ENCODE data around the gene DLEC1. TPM values are rescaled to one million over a fixed set of nuclear protein-coding genes. Genes with fewer than 3 reads are reported as not detected.
"Not testable (repeated sequence)": the region's sequence is repeated elsewhere in the genome, so short reads cannot be mapped to it uniquely, and the experiment has no call there.

Gene DLEC1
- total RNA-seq, 1 donor from 2014 or later, result 0.10 TPM

GRCh38 chr3:38064453-38064852, 25.4 kb downstream of the DLEC1 start:
- H3K27me3 Mint-ChIP-seq (ENCODE audit: insufficient read depth); intact Hi-C loops (cut with micrococcal nuclease); H3K9me3 Mint-ChIP-seq; H3K36me3 Mint-ChIP-seq (ENCODE audit: low read depth); H3K4me1 Mint-ChIP-seq (ENCODE audit: low read depth); DNase-seq (ENCODE audit: low spot score); H3K4me3 Mint-ChIP-seq; H3K27ac Mint-ChIP-seq: not testable (repeated sequence)

- DNase-seq (ENCODE audit: low spot score), result no peak
Observed at GRCh38 chr3:38067508-38068233, 28.7 kb downstream of the DLEC1 start.

GRCh38 chr3:38070013-38070412, 31.0 kb downstream of the DLEC1 start:
- intact Hi-C loops (cut with micrococcal nuclease), result no loop called here
- H3K27me3 Mint-ChIP-seq (ENCODE audit: insufficient read depth), result no peaks in the 10 kb centered on the region
- H3K36me3 Mint-ChIP-seq (ENCODE audit: low read depth), result no peaks in the 10 kb centered on the region
- no peaks in the 10 kb centered on the region for H3K9me3 Mint-ChIP-seq
- no peak for DNase-seq (ENCODE audit: low spot score)
- no peak overlapping the region for H3K4me3 Mint-ChIP-seq
- no peaks in the 10 kb centered on the region for H3K4me1 Mint-ChIP-seq (ENCODE audit: low read depth)
- no peak overlapping the region for H3K27ac Mint-ChIP-seq

More at GRCh38 chr3:38067508-38068233, 28.7 kb downstream of the DLEC1 start:
- H3K4me3 Mint-ChIP-seq, result no peak overlapping the region
- H3K36me3 Mint-ChIP-seq (ENCODE audit: low read depth), result no peaks in the 10 kb centered on the region
- peaks cover 2% of the 10 kb centered on the region for H3K27me3 Mint-ChIP-seq (ENCODE audit: insufficient read depth)
- H3K9me3 Mint-ChIP-seq, result no peaks in the 10 kb centered on the region
- intact Hi-C loops (cut with micrococcal nuclease), result no loop called here
- H3K4me1 Mint-ChIP-seq (ENCODE audit: low read depth), result no peaks in the 10 kb centered on the region
- H3K27ac Mint-ChIP-seq, result no peak overlapping the region

- DNase-seq (ENCODE audit: low spot score); H3K4me3 Mint-ChIP-seq; H3K9me3 Mint-ChIP-seq; H3K4me1 Mint-ChIP-seq (ENCODE audit: low read depth); H3K27me3 Mint-ChIP-seq (ENCODE audit: insufficient read depth); intact Hi-C loops (cut with micrococcal nuclease); H3K27ac Mint-ChIP-seq; H3K36me3 Mint-ChIP-seq (ENCODE audit: low read depth): not testable (repeated sequence)
Observed at GRCh38 chr3:38077073-38077472, 38.1 kb downstream of the DLEC1 start.

GRCh38 chr3:38082296-38082695, 43.3 kb downstream of the DLEC1 start:
- H3K36me3 Mint-ChIP-seq (ENCODE audit: low read depth); H3K27me3 Mint-ChIP-seq (ENCODE audit: insufficient read depth); DNase-seq (ENCODE audit: low spot score); H3K27ac Mint-ChIP-seq; H3K4me3 Mint-ChIP-seq; H3K9me3 Mint-ChIP-seq; H3K4me1 Mint-ChIP-seq (ENCODE audit: low read depth); intact Hi-C loops (cut with micrococcal nuclease): not testable (repeated sequence)

GRCh38 chr3:38083254-38083653, 44.2 kb downstream of the DLEC1 start:
- H3K4me1 Mint-ChIP-seq (ENCODE audit: low read depth); H3K27ac Mint-ChIP-seq; H3K4me3 Mint-ChIP-seq; DNase-seq (ENCODE audit: low spot score); intact Hi-C loops (cut with micrococcal nuclease); H3K9me3 Mint-ChIP-seq; H3K27me3 Mint-ChIP-seq (ENCODE audit: insufficient read depth); H3K36me3 Mint-ChIP-seq (ENCODE audit: low read depth): not testable (repeated sequence)

- Mint-ChIP-seq H3K36me3 (ENCODE audit: low read depth) (peaks cover 3% of the 10 kb centered on the region), H3K9me3 (peaks cover 7% of the 10 kb centered on the region), H3K4me3 (no peak overlapping the region), H3K27ac (peak overlapping the region; percentile 4), H3K27me3 (ENCODE audit: insufficient read depth) (no peaks in the 10 kb centered on the region), H3K4me1 (ENCODE audit: low read depth) (no peaks in the 10 kb centered on the region)
- intact Hi-C loops (cut with micrococcal nuclease), result loop anchor here (2.0 kb wide), 1 partner anchor 45 kb away; the partner anchor contains the start of gene DLEC1
- no peak for DNase-seq (ENCODE audit: low spot score)
Observed at GRCh38 chr3:38083871-38084333, 44.9 kb downstream of the DLEC1 start.

GRCh38 chr3:38084334-38085310, 45.6 kb downstream of the DLEC1 start:
- intact Hi-C loops (cut with micrococcal nuclease), result loop anchor here (2.0 kb wide), 1 partner anchor 46 kb away; the partner anchor contains the start of gene DLEC1
- no peaks in the 10 kb centered on the region for H3K27me3 Mint-ChIP-seq (ENCODE audit: insufficient read depth)
- peaks cover 3% of the 10 kb centered on the region for H3K36me3 Mint-ChIP-seq (ENCODE audit: low read depth)
- H3K27ac Mint-ChIP-seq, result peak overlapping the region; percentile 59
- H3K4me3 Mint-ChIP-seq, result no peak overlapping the region
- no peak for DNase-seq (ENCODE audit: low spot score)
- H3K9me3 Mint-ChIP-seq, result peaks cover 7% of the 10 kb centered on the region
- H3K4me1 Mint-ChIP-seq (ENCODE audit: low read depth), result no peaks in the 10 kb centered on the region

- Mint-ChIP-seq H3K27ac (no peak overlapping the region), H3K27me3 (ENCODE audit: insufficient read depth) (no peaks in the 10 kb centered on the region), H3K4me3 (no peak overlapping the region), H3K36me3 (ENCODE audit: low read depth) (peaks cover 3% of the 10 kb centered on the region), H3K9me3 (peaks cover 7% of the 10 kb centered on the region), H3K4me1 (ENCODE audit: low read depth) (no peaks in the 10 kb centered on the region)
- intact Hi-C loops (cut with micrococcal nuclease), result loop anchor here (2.0 kb wide), 1 partner anchor 47 kb away; the partner anchor contains the start of gene DLEC1
- DNase-seq (ENCODE audit: low spot score), result no peak
Observed at GRCh38 chr3:38085311-38085942, 46.4 kb downstream of the DLEC1 start.

- H3K4me3 Mint-ChIP-seq, result no peak overlapping the region
- no peaks in the 10 kb centered on the region for H3K4me1 Mint-ChIP-seq (ENCODE audit: low read depth)
- no peak for DNase-seq (ENCODE audit: low spot score)
- peaks cover 7% of the 10 kb centered on the region for H3K9me3 Mint-ChIP-seq
- intact Hi-C loops (cut with micrococcal nuclease), result loop anchor here (2.0 kb wide), 1 partner anchor 47 kb away; the partner anchor contains the start of gene DLEC1
- peaks cover 3% of the 10 kb centered on the region for H3K36me3 Mint-ChIP-seq (ENCODE audit: low read depth)
- no peak overlapping the region for H3K27ac Mint-ChIP-seq
- no peaks in the 10 kb centered on the region for H3K27me3 Mint-ChIP-seq (ENCODE audit: insufficient read depth)
Observed at GRCh38 chr3:38085943-38086324, 46.9 kb downstream of the DLEC1 start.

GRCh38 chr3:38086496-38086895, 47.5 kb downstream of the DLEC1 start:
- DNase-seq (ENCODE audit: low spot score), result no peak
- Mint-ChIP-seq H3K4me3 (no peak overlapping the region), H3K9me3 (peaks cover 7% of the 10 kb centered on the region), H3K27ac (no peak overlapping the region), H3K4me1 (ENCODE audit: low read depth) (no peaks in the 10 kb centered on the region), H3K27me3 (ENCODE audit: insufficient read depth) (no peaks in the 10 kb centered on the region), H3K36me3 (ENCODE audit: low read depth) (peaks cover 3% of the 10 kb centered on the region)
- intact Hi-C loops (cut with micrococcal nuclease), result no loop called here

- DNase-seq (ENCODE audit: low spot score); H3K27me3 Mint-ChIP-seq (ENCODE audit: insufficient read depth); H3K27ac Mint-ChIP-seq; H3K4me3 Mint-ChIP-seq; intact Hi-C loops (cut with micrococcal nuclease); H3K36me3 Mint-ChIP-seq (ENCODE audit: low read depth); H3K9me3 Mint-ChIP-seq; H3K4me1 Mint-ChIP-seq (ENCODE audit: low read depth): not testable (repeated sequence)
Observed at GRCh38 chr3:38087278-38087677, 48.3 kb downstream of the DLEC1 start.
